HL-60 (cell line): Measurements from ENCODE around the gene ARPC1A.

ENCODE experiments used
- GABPA ChIP-seq: IDR thresholded peaks from 2 replicates; pipeline ENCODE4 v1.6.1; 2012; ENCODE audit warnings: low read depth
- POLR2AphosphoS5 ChIP-seq: IDR thresholded peaks from 2 replicates; pipeline ENCODE4 v1.6.1; 2012; ENCODE audit warnings: low read depth
- SPI1 ChIP-seq: IDR thresholded peaks from 2 replicates; pipeline ENCODE4 v1.6.1; 2012; ENCODE audit warnings: low read depth, mild to moderate bottlenecking, borderline replicate concordance
- TF ChIP-seq, protein P1 (sequence below): IDR thresholded peaks from one replicate; pipeline ENCODE4 v1.5.1; 2011; ENCODE audit warnings: low read length, control low read depth, inconsistent platforms; ENCODE audit not compliant: insufficient read depth
- TF ChIP-seq, protein P2 (sequence below): IDR thresholded peaks from 2 replicates; pipeline ENCODE4 v1.6.1; 2012; ENCODE audit warnings: low read depth; ENCODE audit not compliant: insufficient replicate concordance

DNA sequence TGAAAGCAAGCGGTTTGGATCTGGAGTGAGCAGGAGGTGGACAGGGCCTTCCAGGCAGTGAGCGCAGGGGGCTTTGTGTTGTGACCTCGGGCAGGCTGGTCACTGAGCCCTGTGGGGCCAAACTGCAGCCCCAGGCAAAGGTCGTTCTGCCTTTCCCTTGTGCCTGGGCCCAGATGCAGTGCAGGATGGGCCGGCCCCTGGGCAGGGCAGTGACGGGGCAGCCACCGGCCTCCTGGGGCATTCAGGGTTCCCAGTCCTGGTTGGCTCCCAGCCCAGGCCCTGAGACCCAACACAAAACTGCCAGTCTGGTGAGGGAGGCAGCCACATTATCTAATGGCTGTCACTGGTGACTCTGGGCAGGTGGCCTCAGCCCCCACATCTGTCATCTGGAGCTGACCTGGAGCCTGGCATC lies 56.0 kb downstream of the ARPC1A start:
- TF ChIP-seq, protein P1, sequence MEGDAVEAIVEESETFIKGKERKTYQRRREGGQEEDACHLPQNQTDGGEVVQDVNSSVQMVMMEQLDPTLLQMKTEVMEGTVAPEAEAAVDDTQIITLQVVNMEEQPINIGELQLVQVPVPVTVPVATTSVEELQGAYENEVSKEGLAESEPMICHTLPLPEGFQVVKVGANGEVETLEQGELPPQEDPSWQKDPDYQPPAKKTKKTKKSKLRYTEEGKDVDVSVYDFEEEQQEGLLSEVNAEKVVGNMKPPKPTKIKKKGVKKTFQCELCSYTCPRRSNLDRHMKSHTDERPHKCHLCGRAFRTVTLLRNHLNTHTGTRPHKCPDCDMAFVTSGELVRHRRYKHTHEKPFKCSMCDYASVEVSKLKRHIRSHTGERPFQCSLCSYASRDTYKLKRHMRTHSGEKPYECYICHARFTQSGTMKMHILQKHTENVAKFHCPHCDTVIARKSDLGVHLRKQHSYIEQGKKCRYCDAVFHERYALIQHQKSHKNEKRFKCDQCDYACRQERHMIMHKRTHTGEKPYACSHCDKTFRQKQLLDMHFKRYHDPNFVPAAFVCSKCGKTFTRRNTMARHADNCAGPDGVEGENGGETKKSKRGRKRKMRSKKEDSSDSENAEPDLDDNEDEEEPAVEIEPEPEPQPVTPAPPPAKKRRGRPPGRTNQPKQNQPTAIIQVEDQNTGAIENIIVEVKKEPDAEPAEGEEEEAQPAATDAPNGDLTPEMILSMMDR: no peak
- TF ChIP-seq, protein P2, sequence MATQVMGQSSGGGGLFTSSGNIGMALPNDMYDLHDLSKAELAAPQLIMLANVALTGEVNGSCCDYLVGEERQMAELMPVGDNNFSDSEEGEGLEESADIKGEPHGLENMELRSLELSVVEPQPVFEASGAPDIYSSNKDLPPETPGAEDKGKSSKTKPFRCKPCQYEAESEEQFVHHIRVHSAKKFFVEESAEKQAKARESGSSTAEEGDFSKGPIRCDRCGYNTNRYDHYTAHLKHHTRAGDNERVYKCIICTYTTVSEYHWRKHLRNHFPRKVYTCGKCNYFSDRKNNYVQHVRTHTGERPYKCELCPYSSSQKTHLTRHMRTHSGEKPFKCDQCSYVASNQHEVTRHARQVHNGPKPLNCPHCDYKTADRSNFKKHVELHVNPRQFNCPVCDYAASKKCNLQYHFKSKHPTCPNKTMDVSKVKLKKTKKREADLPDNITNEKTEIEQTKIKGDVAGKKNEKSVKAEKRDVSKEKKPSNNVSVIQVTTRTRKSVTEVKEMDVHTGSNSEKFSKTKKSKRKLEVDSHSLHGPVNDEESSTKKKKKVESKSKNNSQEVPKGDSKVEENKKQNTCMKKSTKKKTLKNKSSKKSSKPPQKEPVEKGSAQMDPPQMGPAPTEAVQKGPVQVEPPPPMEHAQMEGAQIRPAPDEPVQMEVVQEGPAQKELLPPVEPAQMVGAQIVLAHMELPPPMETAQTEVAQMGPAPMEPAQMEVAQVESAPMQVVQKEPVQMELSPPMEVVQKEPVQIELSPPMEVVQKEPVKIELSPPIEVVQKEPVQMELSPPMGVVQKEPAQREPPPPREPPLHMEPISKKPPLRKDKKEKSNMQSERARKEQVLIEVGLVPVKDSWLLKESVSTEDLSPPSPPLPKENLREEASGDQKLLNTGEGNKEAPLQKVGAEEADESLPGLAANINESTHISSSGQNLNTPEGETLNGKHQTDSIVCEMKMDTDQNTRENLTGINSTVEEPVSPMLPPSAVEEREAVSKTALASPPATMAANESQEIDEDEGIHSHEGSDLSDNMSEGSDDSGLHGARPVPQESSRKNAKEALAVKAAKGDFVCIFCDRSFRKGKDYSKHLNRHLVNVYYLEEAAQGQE: no peak
- TF ChIP-seq GABPA (no peak), POLR2AphosphoS5 (peak; percentile 23; the same call in 1 of the 2 replicates), SPI1 (no peak)
